ENCODE measurements around the gene C3orf70.
A peak's percentile ranks its signal among the peaks of the same experiment; 100 is the strongest.

The C3orf70 gene

DNA sequence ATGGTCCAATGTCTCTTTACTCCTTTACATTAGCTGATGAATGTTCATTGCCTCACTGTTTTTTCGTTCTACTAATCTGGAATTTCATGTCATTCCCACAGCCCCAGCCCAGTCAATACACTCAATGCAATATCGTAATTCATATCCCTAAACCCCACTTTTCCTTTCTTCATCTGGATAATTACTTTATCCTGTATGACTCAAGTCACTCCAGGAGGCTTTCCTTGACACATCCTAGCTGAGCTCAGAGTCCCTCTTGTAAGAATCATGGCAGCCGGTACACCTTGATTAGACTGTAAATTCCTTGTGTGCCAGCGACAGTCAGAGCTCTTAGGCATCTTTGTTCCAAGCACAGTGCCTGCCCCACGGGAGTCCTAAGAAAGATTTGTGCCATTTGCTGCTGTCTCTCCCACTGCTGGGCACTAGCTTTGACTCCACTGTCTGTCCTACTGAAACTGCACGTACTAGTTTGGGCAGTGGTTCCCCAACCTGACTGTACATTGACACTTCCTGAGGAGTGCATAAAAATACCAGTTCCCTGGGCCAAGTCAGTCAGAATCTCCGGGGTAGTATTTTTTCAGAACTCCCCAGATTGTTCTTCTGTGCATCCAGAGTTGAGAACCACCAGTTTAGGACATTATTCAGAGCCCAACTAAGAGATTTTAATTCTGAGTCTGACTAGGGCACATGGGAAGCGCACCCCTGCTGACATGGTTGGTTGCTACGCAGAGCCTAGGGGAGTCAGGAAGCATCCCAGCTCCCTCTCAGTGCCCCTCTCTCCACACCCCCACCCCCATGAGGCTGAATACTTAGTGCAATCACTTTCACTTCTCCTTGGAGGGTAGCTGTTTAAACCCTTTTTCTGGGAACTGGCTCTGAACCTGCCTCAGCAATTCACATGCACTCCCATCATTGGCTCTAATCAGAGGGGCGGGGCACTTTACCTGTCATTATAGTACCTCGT, 19.5 kb upstream of the C3orf70 start:
- H3K4me1 ChIP-seq (ENCODE audit: control insufficient read depth, insufficient read depth, low read length), result peaks cover 15% of the 10 kb centered on the region
- H3K9ac ChIP-seq (ENCODE audit: low read length), result no peak overlapping the region
- no peak overlapping the region for H3K27ac ChIP-seq (ENCODE audit: low read depth, low read length)
- H3K4me3 ChIP-seq (ENCODE audit: low read depth, low read length), result no peak overlapping the region
- H3K27me3 ChIP-seq (ENCODE audit: control insufficient read depth, insufficient read depth, low read length), result no peaks in the 10 kb centered on the region
- H3K36me3 ChIP-seq (ENCODE audit: control insufficient read depth, insufficient read depth, low read length), result no peaks in the 10 kb centered on the region
- H3K9me3 ChIP-seq (ENCODE audit: control insufficient read depth, insufficient read depth, low read depth, low read length), result no peaks in the 10 kb centered on the region

- H3K36me3 ChIP-seq (ENCODE audit: control insufficient read depth, insufficient read depth, low read length), result no peaks in the 10 kb centered on the region
- H3K27me3 ChIP-seq (ENCODE audit: control insufficient read depth, insufficient read depth, low read length), result no peaks in the 10 kb centered on the region
- no peaks in the 10 kb centered on the region for H3K4me1 ChIP-seq (ENCODE audit: control insufficient read depth, insufficient read depth, low read length)
- H3K9me3 ChIP-seq (ENCODE audit: control insufficient read depth, insufficient read depth, low read depth, low read length), result no peaks in the 10 kb centered on the region
- no peak overlapping the region for H3K9ac ChIP-seq (ENCODE audit: low read length)
- no peak overlapping the region for H3K4me3 ChIP-seq (ENCODE audit: low read depth, low read length)
- H3K27ac ChIP-seq (ENCODE audit: low read depth, low read length), result no peak overlapping the region
These were observed 11.8 kb upstream of the C3orf70 start for GRCh38 chr3:185164428-185165217.

DNA sequence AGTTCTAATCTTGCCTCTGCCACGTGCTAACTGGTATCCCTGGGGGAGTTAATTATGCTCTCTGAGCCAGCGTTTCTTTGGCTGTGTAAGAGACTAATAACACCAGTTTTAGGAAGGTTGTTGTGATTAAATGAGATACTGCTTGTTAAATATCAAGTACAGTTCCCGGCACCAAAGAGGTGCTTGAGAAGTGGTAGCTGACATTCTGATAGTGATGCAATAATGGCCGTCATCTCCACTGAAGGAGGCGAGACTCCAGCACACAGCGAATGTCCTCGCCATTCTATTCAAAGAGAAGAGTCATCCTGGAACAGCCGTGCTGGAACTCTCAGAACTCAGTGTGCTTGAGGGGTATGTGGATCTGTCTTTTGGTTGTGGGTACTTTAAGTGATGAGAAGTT, 9.8 kb upstream of the C3orf70 start:
- no peaks in the 10 kb centered on the region for H3K4me1 ChIP-seq (ENCODE audit: control insufficient read depth, insufficient read depth, low read length)
- H3K36me3 ChIP-seq (ENCODE audit: control insufficient read depth, insufficient read depth, low read length), result no peaks in the 10 kb centered on the region
- H3K27ac ChIP-seq (ENCODE audit: low read depth, low read length), result no peak overlapping the region
- H3K9ac ChIP-seq (ENCODE audit: low read length), result no peak overlapping the region
- no peaks in the 10 kb centered on the region for H3K9me3 ChIP-seq (ENCODE audit: control insufficient read depth, insufficient read depth, low read depth, low read length)
- H3K4me3 ChIP-seq (ENCODE audit: low read depth, low read length), result no peak overlapping the region
- no peaks in the 10 kb centered on the region for H3K27me3 ChIP-seq (ENCODE audit: control insufficient read depth, insufficient read depth, low read length)

- Histone ChIP-seq H3K4me3 (ENCODE audit: low read depth, low read length) (no peak overlapping the region), H3K36me3 (ENCODE audit: control insufficient read depth, insufficient read depth, low read length) (no peaks in the 10 kb centered on the region), H3K9ac (ENCODE audit: low read length) (no peak overlapping the region), H3K4me1 (ENCODE audit: control insufficient read depth, insufficient read depth, low read length) (no peaks in the 10 kb centered on the region), H3K9me3 (ENCODE audit: control insufficient read depth, insufficient read depth, low read depth, low read length) (no peaks in the 10 kb centered on the region), H3K27me3 (ENCODE audit: control insufficient read depth, insufficient read depth, low read length) (no peaks in the 10 kb centered on the region), H3K27ac (ENCODE audit: low read depth, low read length) (no peak overlapping the region)
These were observed 8.9 kb upstream of the C3orf70 start for GRCh38 chr3:185161761-185162160.

GRCh38 chr3:185157347-185157746, 4.5 kb upstream of the C3orf70 start:
- no peak overlapping the region for H3K27ac ChIP-seq (ENCODE audit: low read depth, low read length)
- no peaks in the 10 kb centered on the region for H3K9me3 ChIP-seq (ENCODE audit: control insufficient read depth, insufficient read depth, low read depth, low read length)
- H3K9ac ChIP-seq (ENCODE audit: low read length), result no peak overlapping the region
- H3K4me1 ChIP-seq (ENCODE audit: control insufficient read depth, insufficient read depth, low read length), result peaks cover 5% of the 10 kb centered on the region
- no peak overlapping the region for H3K4me3 ChIP-seq (ENCODE audit: low read depth, low read length)
- H3K36me3 ChIP-seq (ENCODE audit: control insufficient read depth, insufficient read depth, low read length), result no peaks in the 10 kb centered on the region
- peaks cover 21% of the 10 kb centered on the region for H3K27me3 ChIP-seq (ENCODE audit: control insufficient read depth, insufficient read depth, low read length)

- H3K4me3 ChIP-seq (ENCODE audit: low read depth, low read length), result no peak overlapping the region
- peaks cover 5% of the 10 kb centered on the region for H3K4me1 ChIP-seq (ENCODE audit: control insufficient read depth, insufficient read depth, low read length)
- peaks cover 38% of the 10 kb centered on the region for H3K27me3 ChIP-seq (ENCODE audit: control insufficient read depth, insufficient read depth, low read length)
- H3K27ac ChIP-seq (ENCODE audit: low read depth, low read length), result no peak overlapping the region
- H3K9me3 ChIP-seq (ENCODE audit: control insufficient read depth, insufficient read depth, low read depth, low read length), result no peaks in the 10 kb centered on the region
- H3K36me3 ChIP-seq (ENCODE audit: control insufficient read depth, insufficient read depth, low read length), result no peaks in the 10 kb centered on the region
- no peak overlapping the region for H3K9ac ChIP-seq (ENCODE audit: low read length)
These were observed 2.8 kb upstream of the C3orf70 start for GRCh38 chr3:185155678-185156077.

DNA sequence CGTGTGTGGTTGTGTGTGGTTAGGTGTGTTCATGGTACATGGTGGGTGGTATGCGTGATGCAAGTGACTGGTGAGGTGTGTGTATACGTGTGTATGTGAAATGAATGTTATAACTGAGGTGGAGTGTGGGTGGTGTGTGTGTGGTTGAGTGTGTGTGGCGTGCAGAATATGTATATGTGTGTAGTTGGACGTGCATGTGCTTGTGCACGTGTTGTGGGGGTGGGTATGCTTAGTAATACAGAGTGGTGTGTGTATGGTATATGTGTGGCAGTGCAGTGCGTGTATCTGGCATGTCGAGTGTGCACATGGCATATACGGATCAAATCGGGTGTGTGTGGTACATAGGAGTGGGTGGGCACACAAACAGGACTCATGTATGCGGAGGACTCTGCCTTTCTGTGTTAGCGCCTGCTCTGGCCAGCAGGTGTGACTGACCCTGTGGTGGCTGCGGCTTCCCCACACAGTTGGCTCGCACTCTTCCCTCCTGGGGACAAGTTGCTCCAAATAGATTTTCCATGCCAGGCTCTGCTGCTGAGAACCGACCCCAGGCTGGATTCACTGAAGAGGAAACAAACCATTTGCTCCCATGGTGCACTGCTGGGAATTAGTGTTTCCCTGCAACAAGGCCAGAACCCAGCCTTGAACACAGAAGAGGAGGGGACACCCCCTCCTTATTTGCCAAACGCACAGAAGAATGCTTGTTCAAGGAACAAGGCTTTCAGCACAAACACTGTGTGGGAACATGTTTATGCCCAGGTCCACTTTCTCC, 1.2 kb upstream of the C3orf70 start:
- H3K4me3 ChIP-seq (ENCODE audit: low read depth, low read length), result 0 out of 2 replicates have a peak overlapping the region, but pooled peaks have one; percentile 80

DNA sequence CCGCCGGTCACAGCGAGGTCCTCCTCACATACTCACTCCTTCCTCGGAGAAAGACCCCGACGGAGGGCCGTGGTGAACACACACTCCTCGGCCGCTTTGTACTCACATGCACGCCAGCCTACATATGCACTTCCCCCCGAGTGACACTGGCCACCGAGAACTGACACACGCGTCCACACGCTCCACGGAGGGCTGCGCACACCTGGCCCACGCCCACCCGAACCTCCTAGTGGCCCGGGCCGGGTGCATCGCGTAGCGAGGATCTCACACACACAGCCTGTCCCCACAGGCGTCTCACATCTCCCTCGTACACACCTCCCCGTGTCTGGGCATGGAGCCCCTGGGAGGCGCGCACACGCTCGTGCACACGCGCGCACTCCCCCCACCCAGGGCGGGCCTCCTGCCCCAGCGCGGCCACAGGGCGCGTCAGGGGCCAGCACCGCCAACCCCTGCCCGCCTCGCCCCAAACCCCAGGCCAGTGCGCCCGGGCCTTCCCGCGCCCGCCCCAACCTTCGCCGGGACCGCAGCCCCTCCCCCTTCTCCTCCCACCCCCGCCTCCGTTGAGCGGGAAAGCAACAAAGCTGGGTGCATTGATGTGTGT, 411 bp upstream of the C3orf70 start:
- peak overlapping the region; percentile 59 for H3K9ac ChIP-seq (ENCODE audit: low read length)
- H3K27me3 ChIP-seq (ENCODE audit: control insufficient read depth, insufficient read depth, low read length), result peaks cover 56% of the 10 kb centered on the region

More for the DNA sequence above, 1.2 kb upstream of the C3orf70 start:
- Histone ChIP-seq H3K4me1 (ENCODE audit: control insufficient read depth, insufficient read depth, low read length) (peaks cover 5% of the 10 kb centered on the region), H3K9me3 (ENCODE audit: control insufficient read depth, insufficient read depth, low read depth, low read length) (no peaks in the 10 kb centered on the region), H3K36me3 (ENCODE audit: control insufficient read depth, insufficient read depth, low read length) (no peaks in the 10 kb centered on the region), H3K27ac (ENCODE audit: low read depth, low read length) (no peak overlapping the region), H3K9ac (ENCODE audit: low read length) (no peak overlapping the region), H3K27me3 (ENCODE audit: control insufficient read depth, insufficient read depth, low read length) (peaks cover 53% of the 10 kb centered on the region)

DNA sequence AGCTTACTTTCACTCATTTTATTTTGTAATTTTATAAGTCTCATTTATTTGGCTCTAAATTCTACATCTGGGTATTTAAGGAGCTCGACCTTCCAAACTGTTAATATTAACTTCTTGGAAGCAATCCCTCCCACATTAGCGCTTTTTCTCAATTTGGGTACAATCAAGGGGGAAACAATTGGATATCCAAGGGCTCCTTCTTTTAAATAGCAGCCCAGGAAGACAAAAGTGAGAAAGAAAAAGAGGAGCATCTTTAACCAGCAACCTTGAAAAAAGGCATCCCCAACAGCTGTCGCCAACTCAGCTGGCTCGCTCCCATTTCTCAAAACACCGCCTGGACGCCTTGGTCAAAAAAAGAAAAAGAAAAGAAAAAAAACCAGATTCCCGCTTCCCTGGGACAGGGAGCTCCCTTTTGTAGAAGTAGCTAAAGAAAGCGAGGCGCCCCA, 873 bp downstream of the C3orf70 start:
- Histone ChIP-seq H3K4me3 (ENCODE audit: low read depth, low read length) (peak overlapping the region; percentile 80), H3K27me3 (ENCODE audit: control insufficient read depth, insufficient read depth, low read length) (peaks cover 66% of the 10 kb centered on the region), H3K9ac (ENCODE audit: low read length) (no peak overlapping the region), H3K27ac (ENCODE audit: low read depth, low read length) (no peak overlapping the region), H3K36me3 (ENCODE audit: control insufficient read depth, insufficient read depth, low read length) (no peaks in the 10 kb centered on the region), H3K4me1 (ENCODE audit: control insufficient read depth, insufficient read depth, low read length) (peaks cover 11% of the 10 kb centered on the region), H3K9me3 (ENCODE audit: control insufficient read depth, insufficient read depth, low read depth, low read length) (no peaks in the 10 kb centered on the region)

More for the DNA sequence above, 411 bp upstream of the C3orf70 start:
- Histone ChIP-seq H3K4me1 (ENCODE audit: control insufficient read depth, insufficient read depth, low read length) (peaks cover 5% of the 10 kb centered on the region), H3K9me3 (ENCODE audit: control insufficient read depth, insufficient read depth, low read depth, low read length) (no peaks in the 10 kb centered on the region), H3K36me3 (ENCODE audit: control insufficient read depth, insufficient read depth, low read length) (no peaks in the 10 kb centered on the region), H3K27ac (ENCODE audit: low read depth, low read length) (no peak overlapping the region), H3K4me3 (ENCODE audit: low read depth, low read length) (peak overlapping the region; percentile 80)
